ENCODE measurements around the gene TKTL2.

GRCh38 chr4:163500586-163500985, 27.0 kb upstream of the TKTL2 start:
- TF ChIP-seq CTCF (IDR thresholded peaks at IDR 0.05), result no peak
- TF ChIP-seq EP300 (IDR thresholded peaks at IDR 0.05), result no peak
